ENCODE results near the gene ZCCHC14.

ZCCHC14 gene

DNA sequence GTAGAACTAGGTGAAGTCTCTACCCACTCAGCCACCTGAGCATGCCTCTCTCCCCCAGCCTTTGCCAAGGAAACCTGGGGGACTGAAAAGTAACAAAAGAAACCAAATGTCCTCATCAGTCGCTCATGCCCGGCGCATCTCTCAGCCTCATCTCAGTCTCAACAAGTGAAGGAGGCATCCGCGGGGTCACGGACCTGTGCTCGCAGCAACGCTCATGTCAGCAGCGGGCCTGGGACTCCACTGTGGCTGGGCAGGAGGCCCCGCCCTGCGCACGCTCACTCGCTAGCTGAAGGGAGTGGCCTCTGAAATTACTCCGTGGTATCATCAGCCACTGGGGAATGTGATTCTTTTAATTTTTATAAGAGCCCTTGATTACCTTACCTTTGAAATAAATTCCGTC, 69.4 kb downstream of the ZCCHC14 start:
- no peak for DNase-seq

DNA sequence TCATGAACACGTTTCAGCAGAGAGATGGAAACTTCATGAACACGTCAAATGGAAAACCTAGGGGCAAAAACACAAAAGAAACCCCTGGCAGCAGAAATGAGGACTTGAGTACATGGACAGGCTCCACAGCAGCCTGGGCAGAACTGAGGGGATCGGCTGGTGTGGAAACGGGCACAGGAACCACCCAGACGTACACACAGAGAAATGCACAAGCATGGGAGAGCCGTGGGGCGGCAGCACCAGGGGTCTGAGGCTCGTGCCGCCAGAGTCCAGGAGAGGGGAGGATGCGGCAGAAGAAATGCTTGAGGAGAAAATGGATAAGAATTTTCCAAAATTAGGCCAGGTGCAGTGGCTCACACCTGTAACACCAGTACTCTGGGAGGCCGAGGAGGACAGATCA, 70.7 kb downstream of the ZCCHC14 start:
- no peak for DNase-seq

DNA sequence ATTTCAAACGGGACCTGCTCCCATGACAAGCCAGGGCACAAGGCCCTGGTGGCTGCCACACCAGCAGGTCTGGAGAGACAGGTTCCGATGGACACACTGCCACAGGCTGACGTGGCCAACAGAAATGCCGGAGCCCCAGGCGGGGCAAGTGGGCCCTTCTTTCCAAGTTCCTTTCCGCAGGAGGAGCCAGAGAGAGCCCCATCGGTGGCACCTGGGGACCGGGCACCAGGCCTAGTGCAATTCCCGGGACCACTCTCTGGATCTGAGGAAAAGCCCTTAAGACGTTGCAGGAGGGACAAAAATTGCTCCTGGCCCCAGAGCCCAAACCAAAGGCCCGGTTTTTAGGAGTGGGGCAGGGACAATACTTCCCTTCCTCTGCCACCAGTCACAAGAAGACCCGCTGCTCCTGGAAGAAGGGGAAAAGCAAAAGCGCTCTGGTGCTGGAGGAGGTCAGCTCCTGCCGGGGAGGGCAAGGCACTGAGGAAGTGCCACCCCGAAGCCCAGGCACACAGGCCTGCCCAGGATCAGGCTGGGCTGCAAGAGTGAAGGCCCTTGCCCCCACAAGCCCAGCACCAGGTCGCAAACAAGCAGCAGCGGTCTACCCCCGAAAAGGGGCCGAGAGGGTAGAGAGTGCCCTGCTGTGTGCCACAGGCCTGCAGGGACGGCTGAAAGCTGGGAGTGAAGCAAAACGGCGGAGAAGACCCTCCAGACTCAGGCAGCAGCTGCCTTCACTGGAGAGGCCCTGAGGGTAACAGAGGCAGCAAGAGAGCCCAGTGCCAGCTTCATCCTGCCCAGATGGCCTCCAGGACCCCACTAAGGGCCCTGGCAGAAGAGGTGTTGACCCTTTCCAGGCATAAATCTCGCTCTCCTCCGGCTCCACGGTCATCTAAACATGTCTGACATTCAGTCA, 71.6 kb downstream of the ZCCHC14 start:
- no peak for DNase-seq

DNA sequence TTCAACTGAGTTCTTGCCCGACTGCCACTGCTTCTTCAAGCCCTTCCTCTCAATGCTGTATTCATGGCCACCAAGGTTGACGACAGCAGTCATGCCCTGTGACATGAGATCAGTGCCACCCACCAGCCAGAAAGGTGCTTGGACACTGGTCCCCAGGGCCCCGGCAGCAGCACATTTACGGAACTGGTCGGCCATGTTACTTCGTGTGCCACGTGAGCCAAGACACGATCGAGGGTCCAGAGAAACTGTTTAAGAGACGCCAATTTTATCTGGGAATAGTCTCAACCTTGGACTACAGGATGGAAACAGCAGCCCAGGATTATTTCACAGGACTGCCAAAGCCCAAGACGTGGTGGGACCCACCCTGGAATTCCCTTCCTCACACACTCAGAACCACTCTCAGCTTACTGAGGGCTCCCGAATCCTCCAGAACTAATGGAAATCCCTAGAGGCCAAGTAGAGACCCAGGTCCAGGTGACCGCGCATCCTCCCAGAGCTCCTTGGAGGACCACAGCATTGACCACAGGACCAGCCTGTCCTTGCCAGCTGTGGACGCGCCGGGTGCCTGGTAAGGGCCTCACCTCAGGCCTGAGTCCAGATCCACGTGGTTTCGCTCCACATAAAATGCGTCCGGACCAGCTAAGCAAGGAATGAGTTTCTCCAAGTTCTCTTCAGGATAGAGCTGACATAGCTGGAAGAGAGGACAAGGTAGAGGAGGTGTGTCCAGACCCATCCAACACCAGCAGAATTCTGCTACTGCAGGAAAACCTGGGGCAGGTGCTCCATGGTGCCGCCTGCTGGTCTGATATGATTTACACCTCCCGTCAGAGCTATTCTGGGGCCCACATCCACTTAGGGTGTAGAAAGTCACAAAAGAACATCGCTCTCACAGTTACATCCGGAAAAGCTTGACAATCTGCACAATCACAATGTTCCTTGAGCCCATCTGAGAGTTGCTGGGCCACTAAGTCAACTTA, 72.5 kb downstream of the ZCCHC14 start:
- no peak for DNase-seq

DNA sequence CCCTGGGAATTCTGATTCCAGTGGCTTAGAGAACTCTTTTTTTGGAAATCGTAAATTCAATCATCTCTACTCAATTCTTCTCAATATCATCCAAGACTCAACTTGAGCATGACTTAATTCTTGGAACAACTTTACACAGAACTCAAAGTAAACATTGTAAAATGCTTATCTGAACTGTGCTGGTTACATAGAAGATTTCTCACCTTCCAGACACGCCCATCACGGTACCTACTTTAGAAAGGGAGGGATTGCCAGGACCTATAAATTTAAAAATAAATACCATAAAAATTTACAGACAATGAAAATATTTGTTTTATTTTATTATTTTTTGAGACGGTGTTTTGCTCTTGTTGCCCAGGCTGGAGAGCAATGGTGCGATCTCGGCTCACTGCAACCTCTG, 74.2 kb downstream of the ZCCHC14 start:
- DNase-seq = no peak

DNA sequence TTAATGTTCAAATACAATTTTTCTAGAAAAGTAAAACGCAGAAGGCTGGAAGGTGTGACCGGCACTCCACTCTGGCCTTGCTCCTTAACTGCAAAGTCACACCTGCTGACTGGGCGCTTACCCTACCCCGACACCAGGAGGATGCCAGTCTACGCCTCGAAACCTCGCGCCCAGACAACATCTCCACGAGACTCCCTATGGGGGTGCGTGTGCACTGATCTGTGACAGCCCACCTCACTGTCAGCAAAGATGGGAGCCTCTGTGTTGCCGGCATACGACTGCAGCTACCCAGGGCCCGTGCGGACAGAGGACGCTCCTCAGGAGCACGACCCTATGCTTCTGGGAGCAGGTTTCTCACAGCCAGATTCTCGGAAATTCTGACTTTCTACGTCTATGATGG, 74.6 kb downstream of the ZCCHC14 start:
- no peak for DNase-seq

DNA sequence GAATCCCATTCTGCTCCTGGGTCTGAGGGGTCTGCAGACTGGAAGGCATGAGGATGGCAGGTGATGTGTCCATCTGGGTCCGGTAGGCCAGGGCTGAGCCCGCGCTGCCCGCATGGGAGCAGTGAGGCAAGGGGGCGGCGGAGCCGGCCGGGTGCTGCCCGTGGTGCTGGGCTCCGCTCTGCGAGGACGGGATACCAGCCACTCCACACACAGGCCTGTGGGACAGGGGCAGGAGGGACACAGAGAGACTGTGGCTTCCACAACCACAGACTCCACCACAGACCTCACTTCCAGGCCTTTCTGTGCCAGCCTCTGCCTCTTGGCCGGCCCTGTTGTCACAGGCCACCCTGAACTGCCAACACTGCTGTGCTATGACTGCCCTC, 75.3 kb downstream of the ZCCHC14 start:
- no peak for DNase-seq

DNA sequence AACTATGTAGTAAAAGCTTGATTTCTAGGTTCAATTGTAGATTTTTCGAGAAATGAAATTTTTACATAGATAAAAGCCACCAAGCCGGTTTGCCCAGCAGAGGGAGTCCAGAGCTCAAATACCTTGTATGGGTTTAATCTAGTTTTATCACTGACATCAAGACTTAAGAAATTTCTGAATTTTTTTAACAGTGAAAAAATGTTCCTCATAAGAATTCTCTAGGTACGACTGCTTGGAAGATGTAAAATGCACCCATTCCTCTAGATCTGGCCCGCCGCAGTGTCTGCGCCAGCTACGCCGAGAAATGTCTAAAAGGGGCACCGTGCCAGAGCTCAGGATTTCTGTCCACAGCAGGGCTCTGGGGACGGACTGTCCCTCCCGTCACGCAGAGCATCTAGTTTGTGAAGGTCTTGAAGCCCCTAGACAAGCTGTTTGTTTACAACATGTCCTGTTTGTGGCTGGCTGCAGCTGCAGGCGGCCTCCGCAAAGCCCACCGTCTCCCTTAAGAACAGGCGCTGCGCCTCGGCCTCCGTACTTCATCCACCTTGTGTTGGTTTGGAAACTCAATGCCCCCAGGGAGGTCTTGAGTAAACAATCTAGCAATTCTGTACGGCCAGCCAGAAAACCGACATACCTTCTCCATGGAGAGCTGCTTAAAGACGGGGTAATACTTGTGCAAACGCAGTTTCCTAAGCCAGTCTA, 75.8 kb downstream of the ZCCHC14 start:
- peak; percentile 13 for DNase-seq

DNA sequence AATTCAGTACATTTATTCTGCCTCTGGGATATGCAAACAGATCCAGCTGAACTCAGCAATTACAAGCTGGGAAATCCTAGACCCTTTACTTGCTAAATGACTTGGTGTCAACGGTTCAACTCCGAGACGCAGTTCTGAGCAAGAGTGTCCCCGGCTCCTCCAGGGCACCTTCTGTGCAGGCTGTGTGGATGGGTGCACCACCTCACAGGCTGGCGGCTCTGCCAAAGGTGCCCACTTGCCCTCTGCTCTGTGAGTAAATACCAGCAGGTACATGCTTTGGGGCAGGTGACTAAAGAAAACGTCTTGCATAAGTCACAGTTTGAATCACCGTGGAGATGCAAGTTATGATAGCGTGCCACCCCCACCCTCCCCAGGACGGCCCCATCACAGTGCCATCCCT, 77.4 kb downstream of the ZCCHC14 start:
- no peak for DNase-seq

DNA sequence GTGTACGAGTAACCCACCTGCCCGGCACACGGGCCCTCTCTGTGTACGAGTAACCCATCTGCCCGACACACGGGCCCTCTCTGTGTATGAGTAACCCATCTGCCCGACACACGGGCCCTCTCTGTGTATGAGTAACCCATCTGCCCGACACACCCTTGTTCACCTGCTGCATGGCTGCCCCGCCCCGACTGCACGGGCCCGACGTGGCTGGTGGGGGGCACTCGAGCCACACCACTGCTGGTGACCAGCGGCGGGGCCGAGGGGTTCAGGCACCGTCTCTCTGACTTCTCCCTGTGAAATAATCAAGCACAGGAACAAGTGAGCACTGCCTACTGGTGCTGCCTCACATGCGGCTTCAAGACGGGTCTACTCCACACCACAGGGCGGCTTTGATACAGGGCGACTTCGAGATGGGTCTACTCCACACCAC, 78.6 kb downstream of the ZCCHC14 start:
- no peak for DNase-seq

DNA sequence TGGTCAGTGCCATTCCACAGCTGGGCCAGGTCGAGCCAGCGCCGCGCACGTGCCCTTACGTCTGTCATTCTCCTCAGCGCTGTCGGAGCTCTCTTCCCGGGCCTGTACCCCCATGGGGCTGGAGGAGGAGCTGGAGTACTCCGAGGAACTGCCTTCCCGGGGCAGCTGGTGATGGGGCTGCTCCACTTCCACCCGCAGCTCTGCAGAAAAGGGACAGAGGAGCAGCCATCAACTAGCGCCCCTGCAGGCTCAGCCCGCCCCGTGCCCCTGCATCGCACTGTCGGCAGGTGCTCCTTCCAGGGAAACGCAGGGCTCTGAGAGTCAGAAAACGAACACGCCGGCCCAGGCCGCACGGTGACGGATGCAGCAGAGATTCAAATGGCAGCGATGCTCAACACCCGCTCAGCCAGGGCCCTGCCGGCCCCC, 79.8 kb downstream of the ZCCHC14 start:
- no peak for DNase-seq

DNA sequence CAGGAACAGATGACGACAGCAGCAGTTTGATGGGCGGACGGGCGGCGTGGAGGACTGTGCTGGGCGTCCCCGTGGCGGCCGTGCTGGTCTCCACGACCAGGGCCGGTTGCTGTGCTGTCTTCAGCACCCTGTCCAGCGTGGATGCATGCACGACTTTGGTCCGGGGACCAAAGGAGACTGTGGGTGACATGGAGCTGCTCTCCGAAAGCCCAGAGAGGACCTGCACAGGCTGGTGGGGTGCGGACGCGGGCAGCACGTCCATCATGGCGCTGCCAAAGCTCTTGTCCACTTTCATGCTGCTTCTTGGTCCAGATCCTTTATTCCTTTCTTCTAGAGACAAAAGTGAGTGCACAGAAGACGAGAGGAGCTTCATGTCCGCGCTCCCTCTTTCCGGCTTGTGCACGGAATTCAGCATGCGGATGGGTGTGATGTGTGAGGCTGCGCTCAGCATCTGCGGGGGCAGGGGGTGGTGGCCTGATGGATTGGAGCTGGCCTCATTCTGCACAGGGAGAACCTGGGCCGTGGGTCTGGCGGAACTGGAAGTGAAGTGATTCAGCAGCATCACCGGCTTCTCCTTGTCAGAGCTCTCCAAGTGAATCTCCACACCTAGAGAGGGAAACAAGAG, 80.3 kb downstream of the ZCCHC14 start:
- DNase-seq = no peak

DNA sequence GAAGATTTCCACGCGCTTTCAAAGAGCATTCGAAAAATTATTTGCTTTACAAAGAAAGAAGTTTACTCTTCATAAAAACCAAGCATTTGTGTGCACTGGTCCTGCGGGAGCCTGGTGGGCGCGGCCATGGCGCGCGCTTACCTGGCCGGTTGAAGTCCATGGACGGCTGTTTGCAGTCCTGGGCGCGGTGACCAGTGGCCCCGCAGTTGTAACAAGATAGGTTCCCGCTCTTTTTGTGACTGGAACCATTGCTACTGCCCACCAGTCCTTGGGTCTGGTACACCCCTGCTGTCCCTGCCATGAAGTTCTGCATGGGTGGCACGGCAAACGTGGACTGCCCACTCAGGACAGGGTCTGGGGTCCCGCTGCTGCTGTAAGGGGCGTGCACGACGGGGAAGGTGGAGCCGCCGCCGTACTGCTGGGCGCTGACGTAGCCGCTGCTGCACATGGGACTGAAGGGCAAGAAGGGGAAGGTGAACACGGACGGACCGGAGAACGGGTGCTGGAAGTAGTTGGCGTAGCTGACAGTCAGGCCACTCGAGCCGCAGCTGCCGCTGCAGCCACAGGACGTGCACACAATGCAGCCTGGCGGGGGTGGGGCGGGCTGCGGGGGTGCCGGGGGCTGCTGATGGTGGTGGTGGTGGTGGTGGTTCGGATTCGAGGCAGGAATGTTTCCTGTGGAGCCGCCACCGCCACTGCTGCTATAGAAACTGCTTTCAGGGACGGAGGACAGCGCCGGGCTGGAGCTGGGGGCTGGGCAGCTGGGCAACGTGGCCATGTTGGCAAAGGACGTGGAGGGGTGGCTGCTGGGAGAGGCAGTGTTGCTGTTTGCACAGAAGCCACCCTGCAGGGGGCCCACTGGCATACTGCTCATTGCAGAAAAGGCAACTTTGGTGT, 81.2 kb downstream of the ZCCHC14 start:
- DNase-seq = no peak

DNA sequence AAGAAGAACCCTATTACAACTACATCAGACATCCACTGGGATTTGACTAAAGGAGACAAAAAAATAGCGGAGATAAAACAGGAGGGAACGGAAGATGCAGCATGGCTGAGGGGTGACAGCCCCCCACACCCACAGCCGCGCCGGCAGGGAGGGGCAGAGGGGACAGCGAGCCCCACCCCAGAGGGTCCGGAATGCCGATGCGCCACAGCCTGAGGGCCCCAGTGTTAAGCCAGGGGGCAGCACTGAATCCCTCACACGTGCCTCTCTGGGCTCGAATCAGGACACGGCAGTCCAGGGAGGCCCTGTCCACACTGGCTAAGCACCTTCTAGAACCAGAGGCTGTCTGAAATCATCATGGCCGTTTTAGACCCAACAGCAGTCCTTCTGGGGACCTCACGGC, 81.9 kb downstream of the ZCCHC14 start:
- no peak for DNase-seq

DNA sequence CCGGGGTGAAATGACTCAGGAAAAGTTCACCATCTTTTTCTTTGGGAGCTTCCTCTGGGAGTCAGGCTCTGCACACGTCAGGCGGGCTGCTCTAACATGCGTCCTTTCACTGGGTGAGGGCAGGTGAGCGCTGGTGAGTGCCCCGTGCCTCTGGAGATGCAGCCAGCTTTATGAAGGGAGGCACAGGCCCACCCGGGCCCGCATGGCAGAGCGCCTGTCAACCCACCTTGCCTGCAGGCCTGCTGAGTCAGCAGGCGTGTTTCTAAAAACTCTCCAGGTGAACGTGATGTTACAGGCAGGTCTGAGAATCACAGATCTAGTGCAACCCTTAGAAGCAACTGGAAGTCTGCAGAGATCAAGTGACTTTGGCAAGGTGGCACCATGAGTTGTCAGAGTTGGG, 82.3 kb downstream of the ZCCHC14 start:
- DNase-seq = no peak

DNA sequence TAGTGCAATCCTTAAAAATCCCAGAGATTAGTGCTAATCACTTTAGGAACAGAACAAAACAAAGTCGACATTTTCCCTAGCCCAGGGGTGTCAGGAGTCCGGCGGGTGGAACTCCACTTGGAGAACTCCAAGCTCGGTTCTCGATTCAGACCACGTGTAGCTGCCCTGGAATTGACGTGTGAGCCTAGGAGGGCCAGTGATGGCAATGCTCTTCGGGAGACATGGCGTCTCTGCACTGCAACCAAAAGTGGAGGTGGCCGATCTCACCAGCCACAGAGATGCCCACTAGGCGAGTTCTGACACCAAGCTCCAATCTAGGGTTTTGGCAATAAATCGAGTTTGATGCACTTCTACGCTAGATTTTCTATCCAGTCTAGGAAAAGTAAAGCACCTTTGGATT, 83.0 kb downstream of the ZCCHC14 start:
- no peak for DNase-seq

DNA sequence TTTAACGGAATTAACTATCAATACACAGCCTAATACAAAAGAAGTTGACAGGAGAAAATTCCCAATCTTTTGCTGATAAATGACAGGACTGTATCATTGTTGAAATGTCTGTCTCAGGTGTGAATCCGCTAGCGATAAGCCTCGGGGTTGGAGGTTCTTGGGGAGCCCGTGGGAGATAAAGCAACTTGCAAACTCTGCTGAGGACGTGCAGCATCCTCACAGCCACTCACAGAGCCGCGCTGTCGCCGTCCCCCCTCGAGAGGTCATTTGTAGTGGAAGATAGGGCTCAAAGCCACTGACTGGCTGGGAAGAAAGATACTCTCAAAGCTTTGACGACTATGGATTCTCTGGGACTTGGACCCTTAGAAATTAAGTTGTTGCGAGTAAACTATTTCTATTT, 83.7 kb downstream of the ZCCHC14 start:
- no peak for DNase-seq

DNA sequence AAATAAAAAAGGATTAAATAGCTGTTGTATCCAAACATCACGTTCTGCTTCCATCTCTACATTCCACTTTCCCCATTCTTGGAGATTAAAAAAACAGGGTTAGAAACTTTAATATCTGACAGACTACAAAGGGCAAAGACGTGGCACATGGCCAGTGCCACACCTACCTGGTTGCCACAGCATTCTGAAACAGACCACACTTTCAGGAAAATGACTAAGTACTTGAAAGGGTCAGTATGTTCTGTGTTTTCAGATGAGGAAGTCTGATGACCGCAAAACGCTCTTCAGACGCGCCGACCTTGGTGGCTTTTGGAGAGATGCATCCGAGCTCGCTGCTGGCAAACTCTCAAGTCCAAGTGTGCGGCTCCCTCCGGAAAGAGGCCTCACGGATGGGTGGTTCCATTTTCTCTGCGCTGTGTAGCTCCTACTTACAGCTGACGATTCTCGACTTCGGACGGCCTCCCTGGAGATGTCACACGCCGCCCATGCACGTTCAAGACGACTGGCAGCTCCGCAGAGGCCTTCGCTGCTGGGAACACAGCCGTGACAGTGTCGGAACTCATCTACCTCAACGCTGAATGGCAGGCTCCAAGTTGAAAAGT, 85.2 kb downstream of the ZCCHC14 start:
- peak; percentile 22 for DNase-seq

DNA sequence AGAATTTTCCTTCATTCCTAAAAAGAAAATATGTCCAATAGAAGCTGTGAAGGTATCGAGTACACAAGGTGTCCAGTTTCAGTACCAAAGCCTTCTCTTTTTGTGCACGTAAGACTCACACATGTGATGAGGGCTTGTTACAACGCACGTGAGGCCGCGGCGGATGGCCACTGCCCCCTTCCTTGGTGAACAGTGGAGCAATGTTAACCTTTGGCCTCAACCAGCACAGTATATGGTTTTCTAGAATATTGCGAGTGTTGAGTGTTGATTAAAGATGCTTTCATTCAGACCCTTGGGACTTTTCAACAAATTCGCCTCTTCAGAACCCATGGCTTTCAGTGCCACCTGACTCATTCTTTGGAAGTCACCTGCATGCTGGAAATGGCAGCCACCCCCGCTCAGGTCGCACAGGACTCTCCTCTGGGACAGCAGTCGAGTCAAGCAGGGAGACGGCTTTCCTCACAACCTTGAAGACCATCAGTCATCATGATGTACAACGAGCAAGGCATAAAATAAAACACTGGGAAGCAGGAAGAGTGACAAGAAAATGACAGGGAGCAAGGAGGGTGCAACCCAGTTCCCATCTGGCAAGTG, 86.2 kb downstream of the ZCCHC14 start:
- DNase-seq = no peak

DNA sequence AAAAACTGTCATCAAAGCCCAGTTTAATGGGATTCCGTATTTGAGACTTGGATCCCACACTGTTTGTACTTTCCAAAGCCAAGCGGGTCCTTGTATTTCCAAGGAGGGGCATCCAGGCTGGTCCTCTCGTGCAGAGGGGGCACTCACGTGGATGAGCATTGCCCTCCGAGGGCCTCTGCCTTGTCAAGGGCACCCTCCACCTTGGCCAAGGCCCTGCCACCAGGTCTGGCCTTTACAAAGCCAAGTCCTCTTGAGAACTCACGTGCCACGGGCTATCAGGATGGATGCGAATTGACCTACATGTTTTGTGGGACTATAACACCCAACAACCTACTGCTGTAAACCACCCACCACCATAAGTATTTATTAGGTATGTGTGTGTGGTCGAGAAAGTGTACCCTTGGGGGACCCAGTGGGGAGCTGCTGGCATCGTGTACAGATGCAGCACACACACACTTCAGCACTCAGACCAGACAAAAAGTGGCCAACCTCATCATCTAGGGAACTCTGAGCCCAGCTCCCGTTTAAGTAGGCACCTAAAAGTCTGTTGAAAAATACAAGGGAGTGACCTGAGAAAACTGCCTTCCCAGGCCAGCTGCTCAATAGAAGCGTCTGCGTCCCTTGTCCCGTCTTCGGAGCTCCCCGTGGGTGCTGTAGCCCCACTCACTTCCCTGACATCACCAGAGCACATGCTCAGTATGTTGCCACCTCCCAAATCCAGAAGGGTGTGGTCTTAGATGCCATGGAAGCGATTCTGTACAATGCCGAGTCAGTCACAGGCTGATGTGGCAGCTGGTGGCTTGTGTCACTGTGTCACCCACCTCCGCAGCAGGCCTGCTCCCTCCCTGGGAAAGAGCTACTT, 87.8 kb downstream of the ZCCHC14 start:
- DNase-seq = no peak

Data from CD4-positive, alpha-beta T cell treated with Interleukin-4 for 4 hours (primary cell).